Activated T-cell treated with anti-CD3 and anti-CD28 coated beads, Interleukin-2, amount 50 U/mL, for 1 hour (primary cell): Measurements from ENCODE around the gene CD101.
A peak's percentile ranks its signal among the peaks of the same experiment; 100 is the strongest.

Experiments used
- DNase-seq: peaks from one replicate; pipeline ENCODE4 v3.0.0-alpha.2; 2020

The CD101 gene

DNA sequence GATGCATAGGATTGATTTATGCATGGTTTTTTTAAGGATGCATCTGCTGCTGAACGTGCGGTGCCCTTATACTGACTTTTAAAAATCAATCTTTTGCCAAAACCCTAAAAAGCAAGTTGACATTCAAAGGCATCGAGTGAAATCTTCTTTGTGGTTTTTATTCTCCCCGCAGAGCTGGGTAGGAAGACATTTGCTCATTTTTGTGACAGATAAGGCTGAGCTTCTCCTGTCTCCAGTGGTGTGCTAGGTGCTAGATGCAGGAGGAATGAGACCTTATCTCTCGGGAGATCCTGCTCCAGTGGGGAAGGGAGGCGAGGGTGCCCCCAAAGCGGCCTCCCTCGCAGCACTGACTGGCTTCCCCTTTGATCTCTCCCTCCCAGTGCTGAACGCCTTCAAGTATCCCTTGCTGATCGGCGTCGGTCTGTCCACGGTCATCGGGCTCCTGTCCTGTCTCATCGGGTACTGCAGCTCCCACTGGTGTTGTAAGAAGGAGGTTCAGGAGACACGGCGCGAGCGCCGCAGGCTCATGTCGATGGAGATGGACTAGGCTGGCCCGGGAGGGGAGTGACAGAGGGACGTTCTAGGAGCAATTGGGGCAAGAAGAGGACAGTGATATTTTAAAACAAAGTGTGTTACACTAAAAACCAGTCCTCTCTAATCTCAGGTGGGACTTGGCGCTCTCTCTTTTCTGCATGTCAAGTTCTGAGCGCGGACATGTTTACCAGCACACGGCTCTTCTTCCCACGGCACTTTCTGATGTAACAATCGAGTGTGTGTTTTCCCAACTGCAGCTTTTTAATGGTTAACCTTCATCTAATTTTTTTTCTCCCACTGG is 14.9 kb upstream of the CD101 start:
- DNase-seq: peak; percentile 55

- DNase-seq: peak; percentile 69
These were observed 14.4 kb upstream of the CD101 start for GRCh38 chr1:116987256-116987555.

DNA sequence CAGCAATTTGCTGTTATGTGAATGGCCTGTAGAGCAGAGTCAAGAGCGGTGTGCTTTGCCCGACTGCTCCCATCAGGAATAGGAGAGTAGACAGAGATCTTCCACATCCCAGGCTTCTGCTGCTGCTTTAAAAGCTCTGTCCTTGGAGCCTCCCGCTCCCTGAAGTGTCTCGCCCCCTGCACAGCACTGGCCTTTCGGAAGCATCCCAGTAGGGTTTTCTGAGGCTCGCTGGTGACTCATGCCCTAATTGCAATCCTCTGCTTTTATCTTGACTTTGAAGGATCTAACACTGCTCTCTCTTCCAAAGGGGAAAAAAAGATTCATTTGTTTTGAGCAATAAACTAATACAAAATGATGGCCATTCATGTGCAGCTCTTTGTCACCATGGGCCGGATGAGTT is 13.3 kb upstream of the CD101 start:
- no peak for DNase-seq

- no peak for DNase-seq
These were observed 12.7 kb upstream of the CD101 start for GRCh38 chr1:116988908-116989307.

GRCh38 chr1:116989835-116990234 is 11.7 kb upstream of the CD101 start:
- no peak for DNase-seq

- no peak for DNase-seq
These were observed 10.9 kb upstream of the CD101 start for GRCh38 chr1:116990612-116991151.

- DNase-seq: no peak
These were observed 10.3 kb upstream of the CD101 start for GRCh38 chr1:116991171-116991845.

GRCh38 chr1:116991918-116992317 is 9.6 kb upstream of the CD101 start:
- DNase-seq: no peak

GRCh38 chr1:116993286-116993685 is 8.3 kb upstream of the CD101 start:
- no peak for DNase-seq

DNA sequence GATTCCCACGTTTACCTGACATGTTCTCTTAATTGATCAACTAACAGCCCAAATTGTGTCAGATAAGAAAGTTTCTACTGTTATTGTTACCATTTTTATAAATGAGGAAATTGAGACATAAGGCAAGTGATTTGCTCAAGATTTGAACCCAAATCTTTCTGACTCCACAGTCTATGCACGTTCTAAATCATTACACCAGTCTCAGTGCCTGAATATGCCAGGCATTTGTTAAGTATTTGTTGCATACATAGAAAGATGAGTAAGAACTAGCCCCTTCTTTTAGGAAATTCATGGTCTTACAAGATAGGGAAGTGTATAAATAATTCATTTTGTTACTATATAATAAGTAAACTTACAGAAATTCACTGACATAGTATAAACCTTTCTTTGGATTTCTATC is 7.1 kb upstream of the CD101 start:
- no peak for DNase-seq

- no peak for DNase-seq
These were observed 4.5 kb upstream of the CD101 start for GRCh38 chr1:116997066-116997465.

- DNase-seq: no peak
These were observed 3.9 kb upstream of the CD101 start for GRCh38 chr1:116997636-116998035.

DNA sequence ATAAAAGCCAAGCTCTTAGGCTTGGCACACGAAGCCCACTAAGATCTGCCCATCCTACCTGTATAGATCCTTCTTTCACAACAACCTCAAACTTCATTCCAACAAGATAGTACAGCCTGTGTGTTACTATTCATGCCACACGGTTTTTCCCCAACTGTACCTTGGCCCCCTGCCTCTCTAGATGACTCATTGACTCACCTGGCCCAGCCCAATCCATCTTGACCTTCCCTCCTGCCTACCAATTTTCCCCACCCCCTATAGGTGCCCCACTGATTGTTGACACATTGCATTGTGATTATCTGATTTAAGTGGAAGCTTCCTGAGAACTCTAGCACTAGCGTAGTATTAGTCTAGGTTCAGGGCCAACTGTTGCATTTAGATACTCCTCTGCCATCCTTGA is 2.0 kb upstream of the CD101 start:
- no peak for DNase-seq

GRCh38 chr1:117000142-117000541 is 1.4 kb upstream of the CD101 start:
- DNase-seq: no peak

DNA sequence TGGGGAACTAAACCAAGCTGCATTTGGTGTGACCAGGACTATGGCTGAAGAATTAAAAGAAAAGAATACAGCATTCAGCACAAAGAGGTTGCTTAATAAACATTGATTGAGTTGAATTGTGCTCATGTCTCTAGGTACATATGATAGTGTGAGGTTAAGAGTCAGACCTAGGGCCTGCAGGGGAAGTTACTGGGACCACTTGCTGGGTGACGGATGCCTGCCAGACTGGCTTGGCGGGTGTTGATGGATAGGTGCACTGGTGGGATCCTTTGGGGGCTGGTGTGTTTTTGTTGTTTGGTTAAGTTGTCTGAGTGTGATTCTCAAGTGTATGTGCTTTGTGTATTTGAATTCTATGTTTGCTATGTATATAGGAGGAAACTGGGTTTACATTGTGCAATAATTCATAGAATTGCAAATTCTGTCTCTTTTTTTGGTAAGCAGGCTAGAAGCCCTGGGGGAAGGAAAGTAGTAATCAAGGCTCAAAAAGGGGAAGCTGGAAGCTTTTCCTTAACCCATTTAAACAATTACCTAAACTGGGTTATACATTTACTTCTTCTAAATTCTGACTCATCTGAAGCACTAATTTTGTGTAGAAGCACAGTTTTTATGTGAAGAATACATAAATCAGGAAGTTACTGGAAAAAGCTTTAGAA is 1.8 kb downstream of the CD101 start:
- no peak for DNase-seq

GRCh38 chr1:117007719-117008013 is 6.1 kb downstream of the CD101 start:
- no peak for DNase-seq

GRCh38 chr1:117008656-117009055 is 7.1 kb downstream of the CD101 start:
- DNase-seq: no peak

GRCh38 chr1:117009132-117009531 is 7.6 kb downstream of the CD101 start:
- no peak for DNase-seq

DNA sequence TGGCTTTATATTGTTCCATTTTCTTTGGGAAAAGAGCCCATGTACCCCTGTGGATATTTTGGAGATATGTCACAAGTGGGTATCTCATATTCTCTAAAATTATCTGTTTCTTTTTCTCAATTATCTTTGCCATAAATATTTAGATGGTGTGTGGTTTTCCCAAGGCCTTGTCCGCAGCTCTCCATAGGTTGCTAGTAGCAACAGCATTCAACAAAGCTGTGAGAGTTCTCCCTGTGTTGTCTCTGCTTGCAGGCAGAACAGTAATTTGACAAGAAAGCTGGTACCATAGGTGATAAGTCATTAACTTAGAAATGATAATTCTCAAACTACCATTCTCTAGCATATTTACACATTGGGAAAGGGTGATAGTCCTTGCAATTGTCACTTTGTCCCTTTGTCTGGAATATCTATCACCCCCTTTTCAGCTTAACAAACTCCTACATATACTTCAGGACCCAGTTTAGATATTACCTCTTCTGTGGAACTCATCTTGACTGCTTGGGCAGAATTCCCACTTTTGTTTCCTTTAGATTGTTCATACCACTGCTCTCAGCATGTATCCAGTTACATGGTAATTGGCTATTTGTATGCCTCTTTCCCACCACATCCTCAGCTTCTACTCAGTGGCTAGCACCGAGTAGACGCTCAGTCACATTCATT is 8.9 kb downstream of the CD101 start:
- DNase-seq: no peak

- DNase-seq: no peak
These were observed 9.8 kb downstream of the CD101 start for GRCh38 chr1:117011334-117011733.

DNA sequence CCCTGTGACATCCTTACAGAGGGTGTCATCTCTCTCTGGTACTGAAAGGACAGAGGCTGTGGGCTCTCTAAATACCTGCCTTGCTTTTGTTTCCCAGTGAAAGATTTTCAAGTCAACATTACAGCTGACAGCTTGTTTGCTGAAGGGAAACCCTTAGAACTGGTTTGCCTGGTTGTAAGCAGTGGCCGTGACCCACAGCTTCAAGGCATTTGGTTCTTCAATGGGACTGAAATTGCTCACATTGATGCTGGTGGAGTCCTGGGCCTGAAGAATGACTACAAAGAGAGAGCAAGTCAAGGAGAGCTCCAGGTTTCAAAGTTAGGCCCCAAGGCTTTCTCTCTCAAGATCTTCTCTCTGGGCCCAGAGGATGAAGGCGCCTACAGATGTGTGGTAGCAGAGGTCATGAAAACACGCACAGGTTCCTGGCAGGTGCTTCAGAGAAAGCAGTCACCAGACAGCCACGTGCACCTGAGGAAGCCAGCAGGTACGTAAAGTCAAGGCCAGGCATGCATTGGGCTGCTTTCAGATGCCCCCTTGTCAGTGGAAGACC is 11.8 kb downstream of the CD101 start:
- no peak for DNase-seq

DNA sequence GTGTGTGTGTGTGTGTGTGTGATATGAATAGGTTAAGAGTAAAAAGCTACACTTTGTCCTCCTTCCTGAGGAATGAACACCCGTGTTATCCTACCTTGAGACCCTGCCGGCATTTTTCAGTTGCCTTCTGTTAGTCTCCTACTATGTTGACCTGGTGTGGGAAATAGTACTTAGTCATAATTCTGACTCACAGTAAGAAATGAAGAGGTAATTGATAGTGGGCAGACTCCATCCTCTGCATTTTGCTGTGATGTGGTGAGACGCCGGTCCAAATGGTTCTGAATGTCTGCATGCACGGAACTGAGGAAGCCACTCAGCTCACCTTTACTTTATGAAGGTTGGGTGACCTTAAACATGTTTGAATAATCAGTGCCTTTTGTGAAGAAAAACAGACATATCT is 12.6 kb downstream of the CD101 start:
- DNase-seq: no peak

DNA sequence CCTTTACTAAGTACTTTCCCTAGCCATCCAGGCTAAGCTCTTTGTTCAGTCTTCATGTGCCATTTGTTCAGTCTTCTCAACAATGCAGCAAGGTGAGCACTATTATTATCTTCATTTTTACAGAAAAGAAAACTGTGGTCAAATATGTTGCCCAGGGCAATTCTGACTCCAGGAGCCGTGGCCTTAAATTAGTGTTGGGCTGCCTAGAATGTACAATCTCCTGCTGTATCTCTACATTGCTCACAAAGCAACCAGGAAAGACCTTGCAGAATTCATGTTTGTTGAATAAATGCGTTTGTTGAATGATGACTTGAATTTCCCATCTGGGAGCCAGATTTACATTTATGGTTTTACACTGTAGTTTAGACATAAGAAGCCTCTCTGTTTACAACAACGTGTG is 14.2 kb downstream of the CD101 start:
- no peak for DNase-seq
